ENCODE measurements around the gene PPP6C. TPM values are rescaled to one million over a fixed set of nuclear protein-coding genes. Genes with fewer than 3 reads are reported as not detected.
A peak's percentile ranks its signal among the peaks of the same experiment; 100 is the strongest.
"Not testable (repeated sequence)": the region's sequence is repeated elsewhere in the genome, so short reads cannot be mapped to it uniquely, and the experiment has no call there.

Gene PPP6C
- total RNA-seq, 1 experiment from 2014 or later, result 40.7 TPM

- no peak for TF ChIP-seq CTCF (IDR thresholded peaks at IDR 0.05; ENCODE audit: unreplicated experiment)
- peak within 1 kb of the TSS; percentile 92 for H3K27ac Mint-ChIP-seq (ENCODE audit: low read depth, unreplicated experiment)
- H3K4me3 Mint-ChIP-seq (ENCODE audit: unreplicated experiment), result peak within 1 kb of the TSS; percentile 95
- DNase-seq (ENCODE audit: unreplicated experiment), result peak; percentile 95
- BruUV-seq (replicated peaks), result TSS peak; percentile 89
- no peaks in the 10 kb centered on the region for H3K9me3 Mint-ChIP-seq (ENCODE audit: unreplicated experiment)
- H3K4me1 Mint-ChIP-seq (ENCODE audit: insufficient read depth, unreplicated experiment), result peaks cover 7% of the 10 kb centered on the region
- intact Hi-C loops (cut with micrococcal nuclease), result no loop called here
- POLR2A ChIA-PET, result interaction anchor here (0.5 to 9.1 kb wide), 23 partner anchors 8 to 1961 kb away, joined by 3 to 138 read pairs (median 5); partner anchors contain the start of genes ARPC5L, GAPVD1, GOLGA1 and HSPA5
- H3K27me3 Mint-ChIP-seq (ENCODE audit: insufficient read depth, unreplicated experiment), result no peaks in the 10 kb centered on the region
- CTCF ChIA-PET, result interaction anchor here (1.0 kb wide), 1 partner anchor 26 kb away, joined by 3 read pairs; no protein-coding TSS in a partner anchor
- peaks cover 34% of the 10 kb centered on the region for H3K36me3 Mint-ChIP-seq (ENCODE audit: insufficient read depth, unreplicated experiment)
Observed at GRCh38 chr9:125200216-125201047, 10.8 kb upstream of the PPP6C start, which contains the start of gene RABEPK. Gene RABEPK, plus strand, starts transcription at chr9:125200542. Its CDS starts 2,472 bp downstream, at chr9:125203014.

GRCh38 chr9:125195591-125195990 is 6.0 kb upstream of the PPP6C start:
- DNase-seq (ENCODE audit: unreplicated experiment); H3K4me3 Mint-ChIP-seq (ENCODE audit: unreplicated experiment); CTCF ChIA-PET; intact Hi-C loops (cut with micrococcal nuclease); BruUV-seq (replicated peaks); H3K36me3 Mint-ChIP-seq (ENCODE audit: insufficient read depth, unreplicated experiment); H3K27ac Mint-ChIP-seq (ENCODE audit: low read depth, unreplicated experiment); H3K4me1 Mint-ChIP-seq (ENCODE audit: insufficient read depth, unreplicated experiment); H3K27me3 Mint-ChIP-seq (ENCODE audit: insufficient read depth, unreplicated experiment); POLR2A ChIA-PET; H3K9me3 Mint-ChIP-seq (ENCODE audit: unreplicated experiment): not testable (repeated sequence)

GRCh38 chr9:125194466-125194865 is 4.9 kb upstream of the PPP6C start:
- H3K36me3 Mint-ChIP-seq (ENCODE audit: insufficient read depth, unreplicated experiment); H3K4me1 Mint-ChIP-seq (ENCODE audit: insufficient read depth, unreplicated experiment); H3K4me3 Mint-ChIP-seq (ENCODE audit: unreplicated experiment); H3K27me3 Mint-ChIP-seq (ENCODE audit: insufficient read depth, unreplicated experiment); H3K9me3 Mint-ChIP-seq (ENCODE audit: unreplicated experiment); intact Hi-C loops (cut with micrococcal nuclease); DNase-seq (ENCODE audit: unreplicated experiment); H3K27ac Mint-ChIP-seq (ENCODE audit: low read depth, unreplicated experiment); BruUV-seq (replicated peaks): not testable (repeated sequence)
- ChIA-PET CTCF (interaction anchor here (0.6 kb wide), 1 partner anchor 293 kb away, joined by 3 read pairs; no protein-coding TSS in a partner anchor), POLR2A (interaction anchor here (0.6 kb wide), 1 partner anchor 17 kb away, joined by 4 read pairs; no protein-coding TSS in a partner anchor)

GRCh38 chr9:125190361-125190801 is 778 bp upstream of the PPP6C start:
- Mint-ChIP-seq H3K27ac (ENCODE audit: low read depth, unreplicated experiment) (peak overlapping the region; percentile 83), H3K27me3 (ENCODE audit: insufficient read depth, unreplicated experiment) (no peaks in the 10 kb centered on the region), H3K36me3 (ENCODE audit: insufficient read depth, unreplicated experiment) (peaks cover 14% of the 10 kb centered on the region), H3K9me3 (ENCODE audit: unreplicated experiment) (no peaks in the 10 kb centered on the region), H3K4me1 (ENCODE audit: insufficient read depth, unreplicated experiment) (no peaks in the 10 kb centered on the region), H3K4me3 (ENCODE audit: unreplicated experiment) (peak overlapping the region; percentile 90)
- ChIA-PET POLR2A (interaction anchor here (0.7 to 4.7 kb wide), 7 partner anchors 9 to 135 kb away, joined by 3 to 68 read pairs (median 3); partner anchors contain the start of genes HSPA5 and RABEPK), CTCF (interaction anchor here (0.6 to 0.7 kb wide), 5 partner anchors 29 to 1890 kb away, joined by 3 to 4 read pairs (median 4); no protein-coding TSS in a partner anchor)
- no TSS peak for BruUV-seq (replicated peaks)
- DNase-seq (ENCODE audit: unreplicated experiment), result no peak
- intact Hi-C loops (cut with micrococcal nuclease), result no loop called here
- no peak for TF ChIP-seq CTCF (IDR thresholded peaks at IDR 0.05; ENCODE audit: unreplicated experiment)

- Mint-ChIP-seq H3K4me1 (ENCODE audit: insufficient read depth, unreplicated experiment) (no peaks in the 10 kb centered on the region), H3K36me3 (ENCODE audit: insufficient read depth, unreplicated experiment) (peaks cover 16% of the 10 kb centered on the region), H3K27ac (ENCODE audit: low read depth, unreplicated experiment) (peak overlapping the region; percentile 83), H3K4me3 (ENCODE audit: unreplicated experiment) (peak overlapping the region; percentile 90), H3K9me3 (ENCODE audit: unreplicated experiment) (no peaks in the 10 kb centered on the region), H3K27me3 (ENCODE audit: insufficient read depth, unreplicated experiment) (no peaks in the 10 kb centered on the region)
- ChIA-PET CTCF (interaction anchor here (0.8 to 1.1 kb wide), 2 partner anchors 12 to 13 kb away, joined by 3 to 5 read pairs; no protein-coding TSS in a partner anchor), POLR2A (interaction anchor here (0.6 to 4.7 kb wide), 11 partner anchors 10 to 929 kb away, joined by 3 to 68 read pairs (median 4); partner anchors contain the start of genes HSPA5 and RABEPK)
- TF ChIP-seq CTCF (IDR thresholded peaks at IDR 0.05; ENCODE audit: unreplicated experiment), result no peak
- BruUV-seq (replicated peaks), result TSS peak; percentile 68
- intact Hi-C loops (cut with micrococcal nuclease), result no loop called here
- peak; percentile 4 for DNase-seq (ENCODE audit: unreplicated experiment)
Observed at GRCh38 chr9:125189011-125189360, 617 bp downstream of the PPP6C start.

All from MCF 10A (cell line).